ENCODE results near the gene PTCSC3.
"Not testable (repeated sequence)": the region's sequence is repeated elsewhere in the genome, so short reads cannot be mapped to it uniquely, and the experiment has no call there.

PTCSC3 gene

DNA sequence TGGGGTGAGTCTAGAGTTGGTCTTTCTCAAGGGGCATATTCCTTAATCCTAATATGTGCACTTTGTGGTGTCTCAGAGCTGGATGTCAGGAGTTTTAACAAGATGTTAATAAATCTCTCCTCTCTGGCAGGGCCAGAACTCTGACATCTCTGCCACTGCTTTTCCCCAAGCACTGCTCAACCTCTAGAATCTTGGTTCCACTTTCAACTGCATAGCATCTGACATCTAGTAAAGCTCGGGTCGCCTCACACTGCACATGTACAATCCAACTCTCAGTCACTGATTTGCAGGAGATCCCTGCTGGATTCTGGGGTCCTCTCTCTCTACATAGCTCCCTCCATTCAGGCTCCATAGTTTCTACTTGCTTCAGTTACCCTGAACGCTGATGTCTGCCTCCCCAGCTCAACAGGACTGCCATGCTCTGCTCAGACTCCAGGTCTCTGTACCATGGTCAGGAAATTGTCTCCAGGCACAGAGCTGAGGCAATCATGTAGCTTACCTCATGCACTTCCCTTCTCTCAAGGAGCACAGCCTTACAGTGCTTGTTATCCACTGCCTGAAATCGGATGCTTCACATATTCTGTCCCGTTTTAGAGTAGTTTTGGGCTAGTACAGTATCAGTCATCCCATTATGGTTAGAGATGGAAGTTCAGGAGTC, 1.6 kb downstream of the PTCSC3 start:
- DNase-seq (ENCODE audit: low read depth in 2 of 2), result no peak

DNA sequence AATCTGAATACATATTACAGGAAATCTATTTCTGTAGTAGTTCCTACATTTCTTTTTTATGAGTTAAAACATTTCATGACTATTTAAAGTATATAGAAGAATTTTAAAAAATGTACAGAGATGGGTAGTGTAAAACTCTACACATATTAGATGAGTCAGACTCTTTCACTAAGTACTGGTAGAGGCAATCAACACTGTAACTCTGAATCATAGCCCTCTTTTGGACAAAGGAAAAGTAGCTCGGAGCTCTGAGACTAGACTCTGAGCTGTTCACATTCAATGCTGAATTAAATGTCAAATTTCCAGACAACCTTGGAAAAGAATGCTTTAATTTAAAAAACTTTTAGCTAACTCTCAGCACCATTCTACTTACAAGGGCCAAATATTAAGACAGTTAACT, 3.4 kb downstream of the PTCSC3 start:
- DNase-seq (ENCODE audit: low read depth in 2 of 2), result no peak

DNA sequence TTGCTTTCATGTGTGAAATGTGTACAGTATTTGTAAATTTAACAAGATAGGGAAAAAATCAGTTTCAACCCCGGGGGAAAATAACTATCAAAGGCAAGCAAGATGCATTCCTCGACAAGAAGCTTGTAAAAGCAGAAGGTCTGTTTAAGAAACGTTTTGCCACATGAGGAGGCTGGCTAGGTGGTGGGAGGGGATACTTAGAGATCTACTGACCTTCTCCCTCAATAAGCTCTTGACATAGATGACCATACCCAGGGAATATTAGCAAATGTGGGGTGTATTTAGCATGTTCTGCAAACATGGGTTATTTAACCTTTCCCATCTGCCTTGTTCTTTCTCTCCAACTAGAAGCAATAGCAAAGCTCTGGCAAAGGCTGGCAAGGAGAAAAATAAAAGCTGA, 4.9 kb downstream of the PTCSC3 start:
- DNase-seq (ENCODE audit: low read depth in 2 of 2), result no peak

DNA sequence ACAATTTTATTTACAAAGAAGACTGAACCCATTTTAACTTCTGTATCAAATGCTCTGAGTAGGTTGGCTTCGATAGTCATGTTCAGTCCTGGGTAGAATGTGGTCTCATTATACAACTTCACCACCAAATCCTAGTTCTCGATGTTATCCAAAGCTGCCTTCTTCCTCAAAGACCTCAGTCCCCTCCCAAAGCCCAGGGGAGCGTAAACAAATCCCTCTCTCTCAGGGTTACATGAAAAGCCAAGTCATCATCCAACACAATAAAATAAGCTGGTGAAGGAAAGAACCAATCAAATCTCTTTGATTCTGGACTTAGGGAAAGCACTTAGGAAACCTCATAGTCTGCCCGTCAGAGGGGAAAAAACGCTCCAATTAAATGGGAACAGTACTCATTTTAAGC, 9.1 kb downstream of the PTCSC3 start:
- DNase-seq (ENCODE audit: low read depth in 2 of 2), result no peak

DNA sequence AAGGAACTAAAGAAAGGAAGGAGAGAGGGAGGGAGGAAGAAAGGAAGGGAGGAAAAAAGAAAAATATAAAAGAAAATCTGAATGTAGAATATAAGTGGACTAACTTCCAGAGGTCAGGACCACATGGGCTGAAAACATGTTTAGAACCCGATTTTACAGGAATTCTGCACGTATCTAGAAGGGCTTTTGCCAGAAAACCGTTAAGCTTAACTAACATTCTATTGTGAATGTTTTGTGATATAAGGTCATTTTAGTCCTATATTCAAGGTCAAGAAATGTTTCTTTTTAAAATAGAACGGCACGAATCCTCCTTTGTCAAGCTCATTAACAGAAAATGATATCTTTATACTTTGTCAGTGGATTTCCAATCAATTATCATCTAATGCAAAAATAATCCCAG, 13.1 kb downstream of the PTCSC3 start:
- DNase-seq (ENCODE audit: low read depth in 2 of 2), result no peak

DNA sequence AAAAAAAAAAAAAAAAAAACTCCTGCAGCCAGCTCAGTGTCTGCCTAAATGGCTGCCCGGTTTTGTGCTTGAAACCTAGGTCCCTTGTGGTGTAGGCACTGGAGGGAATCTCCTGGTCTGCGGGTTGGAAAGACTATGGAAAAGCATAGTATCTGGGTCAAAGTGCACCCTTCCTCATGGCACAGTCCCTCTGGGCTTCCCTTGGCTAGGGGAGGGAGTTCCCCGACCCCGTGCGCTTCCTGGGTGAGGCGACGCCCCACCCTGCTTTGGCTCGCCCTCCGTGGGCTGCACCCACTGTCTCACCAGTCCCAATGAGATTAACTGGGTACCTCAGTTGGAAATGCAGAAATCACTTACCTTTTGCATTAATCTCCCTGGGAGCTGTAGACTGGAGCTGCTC, 14.3 kb downstream of the PTCSC3 start:
- no peak for DNase-seq (ENCODE audit: low read depth in 2 of 2)

DNA sequence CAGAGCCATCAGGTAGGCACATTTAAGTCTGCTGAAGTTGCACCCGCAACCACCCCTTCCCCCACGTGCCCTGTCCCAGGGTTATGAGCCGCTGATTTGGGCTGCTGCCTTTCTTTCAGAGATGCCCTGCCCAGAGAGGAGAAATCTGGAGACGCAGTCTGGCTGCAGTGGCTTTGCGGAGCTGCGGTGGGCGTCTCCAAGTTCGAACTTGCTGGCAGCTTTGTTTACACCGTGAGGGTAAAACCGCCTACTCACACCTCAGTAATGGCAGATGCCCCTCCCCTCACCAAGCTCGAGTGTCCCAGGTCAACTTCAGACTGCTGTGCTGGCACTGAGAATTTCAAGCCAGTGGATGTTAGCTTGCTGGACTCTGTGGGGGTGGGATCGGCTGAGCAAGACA, 14.7 kb downstream of the PTCSC3 start:
- DNase-seq (ENCODE audit: low read depth in 2 of 2), result no peak

DNA sequence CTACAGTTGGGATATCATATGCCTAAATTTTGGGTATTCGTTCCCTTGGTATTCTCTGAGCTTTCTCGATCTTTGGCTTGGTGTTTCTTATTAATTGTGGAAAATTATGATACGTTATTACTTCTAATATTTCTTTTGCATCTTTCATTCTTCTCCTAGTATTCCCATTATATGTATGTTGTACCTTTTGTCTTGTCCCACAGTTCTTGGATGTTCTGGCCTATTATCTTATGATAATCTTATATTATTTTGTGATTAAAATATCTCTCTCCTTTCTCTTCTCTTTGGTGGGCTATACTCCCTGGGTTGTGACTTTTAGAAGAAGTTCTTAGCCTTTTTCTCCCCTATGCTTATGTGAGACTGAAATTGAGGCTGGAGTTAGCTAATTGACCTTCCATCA, 25.2 kb downstream of the PTCSC3 start:
- DNase-seq (ENCODE audit: low read depth in 2 of 2), result no peak

DNA sequence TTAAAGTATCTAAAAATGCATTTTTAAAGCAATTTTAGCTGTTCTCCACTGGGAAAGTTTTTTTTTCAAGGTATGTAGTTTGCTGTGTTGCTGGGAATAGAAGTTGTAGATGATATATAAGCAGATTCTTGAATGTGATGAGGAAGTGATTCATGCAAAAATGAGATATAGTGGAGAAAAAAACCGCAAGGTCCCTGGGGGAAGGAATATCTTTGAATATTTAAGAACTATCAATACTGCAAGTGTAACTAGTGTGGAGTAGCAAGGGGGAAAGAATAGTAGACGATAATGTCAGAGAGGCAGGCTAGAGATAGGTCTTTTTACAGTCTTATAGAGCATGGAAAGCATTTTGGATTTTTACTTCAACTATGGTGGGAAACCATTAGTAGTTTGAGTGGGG, 42.5 kb downstream of the PTCSC3 start:
- DNase-seq (ENCODE audit: low read depth in 2 of 2), result no peak

DNA sequence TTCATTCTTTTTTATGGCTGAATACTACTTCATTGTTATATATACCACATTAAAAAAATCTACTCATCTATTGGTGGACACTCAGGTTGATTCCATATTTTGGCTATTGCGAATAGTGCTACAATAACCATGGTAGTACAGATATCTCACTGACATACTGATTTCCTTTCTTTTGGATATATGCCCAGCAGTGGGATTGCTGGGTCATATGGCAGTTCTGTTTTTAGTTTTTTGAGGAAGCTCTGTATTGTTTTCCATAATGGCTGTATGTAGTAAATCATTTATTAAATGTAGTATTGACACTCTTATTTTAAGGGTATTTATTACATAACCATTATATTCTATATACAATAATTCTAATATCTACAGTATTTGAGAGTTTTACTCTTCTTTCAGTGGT, 43.7 kb downstream of the PTCSC3 start:
- no peak for DNase-seq (ENCODE audit: low read depth in 2 of 2)

DNA sequence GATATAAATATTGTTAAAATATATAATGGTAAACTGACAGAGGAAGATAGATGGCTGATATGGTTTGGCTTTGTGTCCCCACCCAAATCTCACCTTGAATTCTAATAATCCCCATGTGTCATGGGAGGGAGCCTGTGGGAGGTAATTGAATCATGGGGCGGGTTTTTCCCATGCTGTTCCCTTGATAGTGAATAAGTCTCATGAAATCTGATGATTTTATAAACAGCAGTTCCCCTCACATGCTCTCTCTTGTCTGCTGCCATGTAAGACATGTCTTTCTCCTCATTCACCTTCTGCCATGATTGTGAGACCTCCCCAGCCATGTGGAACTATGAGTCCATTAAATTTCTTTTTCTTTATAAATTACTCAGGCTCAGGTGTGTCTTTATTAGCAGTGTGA, 46.3 kb downstream of the PTCSC3 start:
- DNase-seq (ENCODE audit: low read depth in 2 of 2), result no peak

DNA sequence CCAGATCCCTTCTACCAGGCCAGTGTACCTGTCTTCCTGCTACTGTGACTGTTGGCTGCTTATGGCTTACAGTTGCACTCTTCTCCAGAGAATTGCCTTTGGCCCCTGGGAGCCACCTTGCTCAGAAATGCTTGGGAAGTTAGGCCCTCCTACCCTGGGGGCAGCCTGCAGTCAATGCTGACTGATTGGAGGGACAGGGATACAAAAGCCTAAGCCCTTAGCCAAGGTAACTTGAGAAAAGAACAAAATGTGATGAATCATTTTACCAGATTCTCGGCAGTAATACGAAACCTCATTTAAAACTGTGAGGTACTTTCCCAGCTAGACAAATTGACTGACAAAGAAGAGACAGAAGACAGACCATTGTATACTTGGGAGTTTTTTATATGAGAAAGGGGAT, 47.3 kb downstream of the PTCSC3 start:
- no peak for DNase-seq (ENCODE audit: low read depth in 2 of 2)

DNA sequence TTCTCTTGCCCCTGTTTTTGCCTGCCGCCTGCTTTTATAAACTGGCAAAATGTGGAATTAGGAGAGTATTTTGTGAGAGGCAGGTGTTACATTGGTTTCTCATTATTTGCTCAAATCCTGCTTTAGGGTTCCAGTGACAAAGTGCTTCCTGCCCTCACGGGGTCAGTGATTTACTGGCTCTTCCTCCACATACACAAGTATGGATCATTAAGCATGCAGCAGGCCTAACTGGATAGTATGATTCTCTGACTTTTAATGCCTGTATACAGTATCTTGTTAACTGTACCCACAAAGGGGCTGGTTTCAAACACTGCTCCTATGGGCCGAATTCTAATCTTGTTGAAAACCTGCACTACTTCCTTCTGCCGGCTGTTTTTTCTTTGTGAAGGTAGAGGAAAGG, 63.2 kb downstream of the PTCSC3 start:
- no peak for DNase-seq (ENCODE audit: low read depth in 2 of 2)

DNA sequence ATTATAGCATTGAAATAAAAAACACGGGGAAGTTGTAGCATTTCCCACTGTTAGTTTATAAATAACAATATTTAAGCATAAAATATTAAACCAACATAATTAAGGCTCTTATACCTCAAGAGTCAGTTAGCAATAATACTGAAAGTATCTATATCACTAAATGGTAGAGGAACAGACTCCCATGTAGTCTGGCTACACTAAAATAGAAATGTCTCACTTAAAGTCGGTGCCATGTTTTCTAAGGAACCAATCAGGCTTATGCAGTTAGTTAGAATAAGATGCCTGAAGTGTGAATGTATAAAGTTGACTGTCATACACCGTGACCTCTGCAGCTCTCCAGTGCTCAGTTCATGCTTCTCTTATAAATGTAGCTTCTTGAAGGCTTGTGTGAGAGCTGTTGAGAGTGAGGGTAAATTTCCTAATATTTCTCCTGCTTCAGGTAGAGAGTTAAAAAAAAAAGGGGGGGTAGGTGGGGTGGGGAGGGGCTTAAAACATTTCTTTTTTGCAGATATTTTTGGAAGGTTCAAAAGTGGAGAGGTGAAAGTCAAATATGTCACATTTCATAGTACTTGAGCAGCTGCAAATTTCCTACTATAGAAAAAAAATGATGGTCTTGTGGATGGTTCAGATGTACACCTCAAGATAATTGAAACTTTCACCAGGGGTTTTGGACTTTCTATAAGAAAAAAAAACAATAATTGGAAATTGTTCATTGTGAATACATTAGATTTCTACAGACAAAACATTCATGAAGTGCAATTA, 64.5 kb downstream of the PTCSC3 start:
- DNase-seq (ENCODE audit: low read depth in 2 of 2), result no peak

DNA sequence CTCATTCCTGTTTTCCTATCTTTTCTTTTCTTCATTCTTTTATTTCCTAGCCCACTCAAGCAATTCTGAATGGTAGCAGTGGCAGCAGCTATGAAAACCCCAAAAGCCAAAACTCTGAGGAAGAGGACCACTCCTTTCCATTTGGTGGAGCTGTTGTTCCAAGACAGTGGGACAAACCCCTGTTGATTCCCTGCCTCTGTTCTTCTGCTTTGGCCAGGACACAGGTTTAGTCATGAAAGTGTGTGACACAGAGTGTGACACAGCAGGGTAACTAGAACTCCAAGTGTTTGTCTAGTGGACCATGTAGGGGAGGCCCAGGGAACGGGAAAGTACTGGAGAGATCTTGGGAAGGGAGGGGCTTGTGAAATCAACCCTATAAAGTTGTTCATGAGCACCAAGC, 71.1 kb downstream of the PTCSC3 start:
- no peak for DNase-seq (ENCODE audit: low read depth in 2 of 2)

DNA sequence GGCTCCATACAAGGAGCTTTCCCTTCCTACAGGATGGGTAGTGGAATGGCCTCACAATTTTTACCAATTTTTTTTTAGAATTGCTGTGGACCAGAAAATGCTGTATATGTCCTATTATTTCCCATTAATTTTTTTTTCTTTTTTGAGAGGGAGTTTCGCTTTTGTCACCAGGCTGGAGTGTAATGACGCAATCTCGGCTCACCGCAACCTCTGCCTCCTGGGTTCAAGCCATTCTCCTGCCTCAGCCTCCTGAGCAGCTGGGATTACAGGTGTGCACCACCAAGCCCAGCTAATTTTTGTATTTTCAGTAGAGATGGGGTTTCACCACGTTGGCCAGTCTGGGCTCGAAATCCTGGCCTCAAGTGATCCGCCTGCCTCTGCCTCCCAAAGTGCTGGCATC, 72.3 kb downstream of the PTCSC3 start:
- DNase-seq (ENCODE audit: low read depth in 2 of 2), result not testable (repeated sequence)

DNA sequence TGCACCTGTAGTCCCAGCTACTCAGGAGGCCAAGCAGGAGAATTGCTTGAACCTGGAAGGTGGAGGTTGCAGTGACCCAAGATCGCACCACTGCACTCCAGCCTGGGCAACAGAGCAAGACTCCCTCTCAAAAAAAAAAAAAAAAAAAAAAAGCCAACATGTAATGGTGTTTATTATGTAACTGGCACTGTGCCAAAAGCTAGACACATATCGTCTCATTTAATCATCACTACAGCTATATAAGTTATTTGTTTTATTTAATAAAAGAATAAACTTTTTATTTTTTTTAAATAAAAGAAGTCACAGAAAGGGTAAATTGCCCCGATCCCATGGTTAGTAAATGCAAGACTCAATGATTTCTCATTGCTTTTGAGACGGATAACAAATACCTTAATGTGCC, 76.9 kb downstream of the PTCSC3 start:
- DNase-seq (ENCODE audit: low read depth in 2 of 2), result no peak

DNA sequence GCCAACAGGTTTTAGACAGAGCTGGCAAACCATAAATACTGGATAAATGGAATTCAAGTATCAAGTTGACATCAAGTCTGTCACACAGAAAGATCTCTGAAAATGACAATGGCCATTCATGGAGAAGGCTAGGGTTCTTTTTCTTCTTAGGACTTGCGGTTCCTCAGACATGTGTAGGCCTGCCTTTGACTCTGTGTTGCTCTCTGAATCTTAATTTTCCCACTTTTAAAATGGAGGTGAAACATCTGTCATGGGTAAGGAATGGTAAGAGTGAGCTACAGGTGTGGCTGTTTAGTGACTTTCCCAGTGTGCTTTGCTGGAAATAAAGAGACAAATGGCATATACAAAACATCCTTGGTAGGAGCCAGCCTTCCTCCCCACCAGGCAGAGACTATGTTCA, 79.2 kb downstream of the PTCSC3 start:
- DNase-seq (ENCODE audit: low read depth in 2 of 2), result no peak

DNA sequence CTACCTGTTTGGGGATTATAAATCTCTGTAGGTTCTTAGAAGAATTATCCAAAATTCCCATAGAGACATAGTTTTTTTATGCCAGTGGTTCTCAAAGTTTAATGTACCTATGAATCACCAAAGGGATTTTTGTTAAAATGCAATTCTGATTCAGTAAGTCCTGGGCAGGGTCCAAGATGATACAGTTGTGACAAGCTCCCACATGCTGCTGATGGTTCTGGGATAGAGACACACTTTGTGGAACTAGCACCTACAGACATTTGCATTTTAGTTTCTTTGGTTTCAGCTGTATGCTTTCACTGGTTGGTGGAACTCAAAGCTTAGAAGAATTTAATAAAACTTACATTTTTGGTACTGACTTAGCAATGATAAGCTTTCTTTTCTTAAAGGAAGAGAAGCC, 80.4 kb downstream of the PTCSC3 start:
- no peak for DNase-seq (ENCODE audit: low read depth in 2 of 2)

DNA sequence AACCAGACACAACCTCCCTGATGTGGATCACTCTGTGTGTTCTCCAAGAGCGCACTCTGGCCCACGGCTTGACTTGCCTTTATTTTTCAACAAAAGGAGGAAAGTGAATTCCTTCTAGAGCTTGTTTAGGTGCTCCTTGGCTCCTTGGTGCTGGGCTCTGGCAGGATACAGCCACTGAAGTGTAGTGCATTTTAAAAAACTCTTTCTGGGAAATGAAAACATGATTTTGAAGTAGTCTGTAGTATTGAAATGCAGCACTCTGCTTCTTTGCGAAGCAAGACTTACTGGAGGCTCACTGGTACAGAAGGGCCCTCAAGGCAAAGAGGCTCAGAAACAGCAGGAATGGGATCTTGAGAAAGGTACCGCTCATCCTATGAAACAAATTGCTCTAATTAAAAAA, 81.6 kb downstream of the PTCSC3 start:
- no peak for DNase-seq (ENCODE audit: low read depth in 2 of 2)

DNA sequence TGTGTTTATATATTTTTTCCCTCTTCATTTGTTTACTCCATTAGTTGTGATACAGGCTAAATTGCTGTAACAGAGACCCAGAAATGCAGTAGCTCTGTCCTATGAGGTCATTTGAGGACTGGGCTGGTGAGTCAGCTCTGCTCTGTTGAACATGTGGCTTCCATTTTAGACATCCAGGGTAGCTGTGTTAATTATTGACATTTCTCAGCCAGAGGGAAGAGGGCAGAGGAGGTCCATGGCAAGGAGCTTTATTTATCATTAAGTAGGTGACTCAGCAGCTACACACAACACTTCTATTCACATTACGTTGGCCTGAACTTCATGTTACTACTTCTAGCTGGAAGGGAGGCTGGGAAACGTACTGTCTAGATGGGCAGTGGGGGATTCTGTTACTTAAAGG, 85.4 kb downstream of the PTCSC3 start:
- DNase-seq (ENCODE audit: low read depth in 2 of 2), result no peak

DNA sequence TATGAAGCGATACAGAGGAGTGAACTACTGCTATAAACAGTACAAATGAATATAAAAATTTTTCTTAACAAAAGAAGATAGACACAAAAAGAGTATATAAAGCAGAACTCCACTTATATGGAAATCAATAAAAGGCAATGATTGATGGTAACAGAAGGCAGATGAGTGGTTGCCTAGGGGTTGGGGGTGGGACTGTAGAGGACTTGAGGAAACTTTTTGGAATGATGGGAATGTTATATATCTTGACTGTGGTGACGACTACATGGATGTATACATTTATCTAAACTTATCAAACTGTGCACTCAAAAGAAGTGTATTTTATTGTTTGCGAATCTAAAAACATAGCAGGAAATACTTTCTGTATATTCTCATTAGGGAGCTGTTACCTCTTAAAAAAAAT, 89.1 kb downstream of the PTCSC3 start:
- DNase-seq (ENCODE audit: low read depth in 2 of 2), result no peak

DNA sequence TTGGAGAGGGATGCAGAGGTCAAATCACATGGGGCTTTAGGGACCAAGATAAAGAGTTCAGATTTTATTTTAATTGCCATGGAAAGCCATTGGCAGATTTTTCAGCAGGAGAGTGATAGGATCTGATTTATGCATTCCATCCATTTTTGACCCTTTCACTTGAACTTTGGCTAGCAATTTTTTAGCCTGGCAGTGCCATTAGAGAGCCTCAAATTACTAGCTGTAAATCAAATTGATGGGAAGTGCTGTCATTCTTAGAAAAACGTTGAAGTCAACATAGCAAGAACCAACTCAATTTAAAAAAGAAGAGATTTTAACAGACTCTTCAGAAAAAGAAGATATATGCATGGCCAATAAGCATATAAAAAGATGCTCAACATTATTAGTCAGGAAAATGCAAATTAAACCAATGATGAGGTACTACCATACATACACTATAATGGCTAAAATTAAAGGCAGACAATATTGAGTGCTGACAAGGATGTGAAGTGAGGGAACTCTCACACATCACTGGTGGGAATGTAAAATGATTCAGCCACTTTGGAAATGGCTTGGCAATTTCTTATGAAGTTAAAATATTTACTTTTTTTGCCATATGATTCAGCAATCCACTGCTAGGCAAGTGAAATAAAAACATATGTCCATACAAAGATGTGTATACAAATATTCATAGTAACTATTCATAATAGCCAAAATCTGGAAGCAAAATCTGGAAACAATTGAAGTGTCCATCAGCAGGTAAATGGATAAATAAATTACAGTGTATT, 89.7 kb downstream of the PTCSC3 start:
- DNase-seq (ENCODE audit: low read depth in 2 of 2), result no peak

All from activated CD4-positive, alpha-beta T cell treated with anti-CD3 and anti-CD28 coated beads for 24 hours (primary cell).